DND-41 (cell line): ENCODE data around the gene NTM.

ENCODE experiments used
- CTCF ChIP-seq: IDR thresholded peaks from 2 replicates; pipeline ENCODE4 v1.5.1; 2012; ENCODE audit warnings: borderline replicate concordance, low read length, moderate library complexity, mild to moderate bottlenecking; ENCODE audit not compliant: poor library complexity, severe bottlenecking; ENCODE audit errors: extremely low read depth
- EZH2 ChIP-seq: IDR thresholded peaks from 3 replicates; pipeline ENCODE4 v1.6.1; 2012; ENCODE audit warnings: borderline replicate concordance, low read depth, mild to moderate bottlenecking, moderate library complexity, low read length, inconsistent platforms; ENCODE audit not compliant: severe bottlenecking

- no peak for TF ChIP-seq CTCF
- no peak for TF ChIP-seq EZH2
Measured at GRCh38 chr11:131350872-131351271, 19.5 kb upstream of the NTM start.
